DND-41 (cell line): ENCODE measurements around the gene ATF7IP2.

Source experiments
- EZH2 ChIP-seq: IDR thresholded peaks from 3 replicates; pipeline ENCODE4 v1.6.1; 2012; ENCODE audit warnings: borderline replicate concordance, low read depth, mild to moderate bottlenecking, moderate library complexity, low read length, inconsistent platforms; ENCODE audit not compliant: severe bottlenecking
- TF ChIP-seq, protein P1 (sequence below): IDR thresholded peaks from 2 replicates; pipeline ENCODE4 v1.5.1; 2012; ENCODE audit warnings: borderline replicate concordance, low read length, moderate library complexity, mild to moderate bottlenecking; ENCODE audit not compliant: poor library complexity, severe bottlenecking; ENCODE audit errors: extremely low read depth

DNA sequence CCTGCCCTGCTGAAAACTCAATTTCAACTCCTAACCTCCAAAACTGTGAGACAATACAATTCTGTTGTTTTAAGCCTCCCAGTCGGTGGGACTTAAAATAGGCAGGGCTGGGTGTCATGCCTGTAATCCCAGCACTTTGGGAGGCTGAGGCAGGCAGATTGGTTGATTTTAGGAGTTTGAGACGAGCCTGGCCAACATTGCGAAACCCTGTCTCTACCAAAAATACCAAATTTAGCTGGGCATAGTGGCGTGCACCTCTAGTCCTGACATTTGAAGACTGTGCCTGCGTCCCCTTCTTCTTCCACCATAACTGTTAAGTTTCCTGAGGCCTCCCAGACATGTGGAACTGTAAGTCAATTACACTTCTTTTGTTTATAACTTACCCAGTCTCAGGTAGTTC, 36.0 kb upstream of the ATF7IP2 start:
- TF ChIP-seq, protein P1, sequence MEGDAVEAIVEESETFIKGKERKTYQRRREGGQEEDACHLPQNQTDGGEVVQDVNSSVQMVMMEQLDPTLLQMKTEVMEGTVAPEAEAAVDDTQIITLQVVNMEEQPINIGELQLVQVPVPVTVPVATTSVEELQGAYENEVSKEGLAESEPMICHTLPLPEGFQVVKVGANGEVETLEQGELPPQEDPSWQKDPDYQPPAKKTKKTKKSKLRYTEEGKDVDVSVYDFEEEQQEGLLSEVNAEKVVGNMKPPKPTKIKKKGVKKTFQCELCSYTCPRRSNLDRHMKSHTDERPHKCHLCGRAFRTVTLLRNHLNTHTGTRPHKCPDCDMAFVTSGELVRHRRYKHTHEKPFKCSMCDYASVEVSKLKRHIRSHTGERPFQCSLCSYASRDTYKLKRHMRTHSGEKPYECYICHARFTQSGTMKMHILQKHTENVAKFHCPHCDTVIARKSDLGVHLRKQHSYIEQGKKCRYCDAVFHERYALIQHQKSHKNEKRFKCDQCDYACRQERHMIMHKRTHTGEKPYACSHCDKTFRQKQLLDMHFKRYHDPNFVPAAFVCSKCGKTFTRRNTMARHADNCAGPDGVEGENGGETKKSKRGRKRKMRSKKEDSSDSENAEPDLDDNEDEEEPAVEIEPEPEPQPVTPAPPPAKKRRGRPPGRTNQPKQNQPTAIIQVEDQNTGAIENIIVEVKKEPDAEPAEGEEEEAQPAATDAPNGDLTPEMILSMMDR, result no peak
- TF ChIP-seq EZH2, result no peak
